ENCODE measurements around the gene SMPDL3A. TPM values are rescaled to one million over a fixed set of nuclear protein-coding genes. Genes with fewer than 3 reads are reported as not detected.
A peak's percentile ranks its signal among the peaks of the same experiment; 100 is the strongest.

Gene SMPDL3A
- total and polyA plus RNA-seq, 9 of the 15 experiments (the other 6 are each of a cell fraction or from before 2014, with no cell fraction given): 0.14 to 0.91 (median 0.54) TPM

DNA sequence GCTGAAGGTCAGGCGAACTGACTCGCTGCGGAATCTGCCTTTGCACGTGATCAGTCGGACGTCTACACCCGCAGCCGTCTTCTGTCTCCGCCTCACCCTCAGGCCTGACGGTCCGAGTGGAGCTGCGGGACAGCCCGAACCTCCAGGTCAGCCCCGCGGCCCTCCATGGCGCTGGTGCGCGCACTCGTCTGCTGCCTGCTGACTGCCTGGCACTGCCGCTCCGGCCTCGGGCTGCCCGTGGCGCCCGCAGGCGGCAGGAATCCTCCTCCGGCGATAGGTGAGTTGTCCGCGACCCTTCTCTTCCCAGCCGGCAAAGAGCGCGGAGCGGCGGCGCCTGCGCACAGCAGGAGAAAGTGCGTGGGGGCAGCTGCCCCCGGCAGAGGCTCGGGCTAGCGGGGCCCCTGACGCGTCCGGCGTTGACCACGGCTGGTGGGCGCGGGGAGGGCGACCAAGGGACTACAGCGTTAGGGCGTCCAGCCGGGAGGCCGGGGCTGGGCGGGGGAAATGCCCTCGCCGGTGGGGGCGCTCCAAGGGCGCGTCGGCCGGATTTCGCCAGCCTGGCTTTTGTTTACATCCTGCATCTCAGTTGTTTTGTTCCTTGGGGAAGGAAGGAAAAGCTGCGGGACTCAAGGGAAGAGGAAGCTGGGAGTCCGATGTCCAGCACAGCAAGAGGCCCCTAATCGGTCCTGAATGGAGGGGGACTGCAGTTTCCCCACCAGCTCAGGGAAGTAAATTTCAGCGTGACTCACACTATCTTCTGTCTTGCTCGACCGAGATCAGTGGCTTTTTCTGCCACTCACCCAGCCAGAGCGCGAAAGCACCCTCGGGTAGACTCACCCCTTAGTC lies at the start of gene SMPDL3A (continued):
- TF ChIP-seq, protein P1, sequence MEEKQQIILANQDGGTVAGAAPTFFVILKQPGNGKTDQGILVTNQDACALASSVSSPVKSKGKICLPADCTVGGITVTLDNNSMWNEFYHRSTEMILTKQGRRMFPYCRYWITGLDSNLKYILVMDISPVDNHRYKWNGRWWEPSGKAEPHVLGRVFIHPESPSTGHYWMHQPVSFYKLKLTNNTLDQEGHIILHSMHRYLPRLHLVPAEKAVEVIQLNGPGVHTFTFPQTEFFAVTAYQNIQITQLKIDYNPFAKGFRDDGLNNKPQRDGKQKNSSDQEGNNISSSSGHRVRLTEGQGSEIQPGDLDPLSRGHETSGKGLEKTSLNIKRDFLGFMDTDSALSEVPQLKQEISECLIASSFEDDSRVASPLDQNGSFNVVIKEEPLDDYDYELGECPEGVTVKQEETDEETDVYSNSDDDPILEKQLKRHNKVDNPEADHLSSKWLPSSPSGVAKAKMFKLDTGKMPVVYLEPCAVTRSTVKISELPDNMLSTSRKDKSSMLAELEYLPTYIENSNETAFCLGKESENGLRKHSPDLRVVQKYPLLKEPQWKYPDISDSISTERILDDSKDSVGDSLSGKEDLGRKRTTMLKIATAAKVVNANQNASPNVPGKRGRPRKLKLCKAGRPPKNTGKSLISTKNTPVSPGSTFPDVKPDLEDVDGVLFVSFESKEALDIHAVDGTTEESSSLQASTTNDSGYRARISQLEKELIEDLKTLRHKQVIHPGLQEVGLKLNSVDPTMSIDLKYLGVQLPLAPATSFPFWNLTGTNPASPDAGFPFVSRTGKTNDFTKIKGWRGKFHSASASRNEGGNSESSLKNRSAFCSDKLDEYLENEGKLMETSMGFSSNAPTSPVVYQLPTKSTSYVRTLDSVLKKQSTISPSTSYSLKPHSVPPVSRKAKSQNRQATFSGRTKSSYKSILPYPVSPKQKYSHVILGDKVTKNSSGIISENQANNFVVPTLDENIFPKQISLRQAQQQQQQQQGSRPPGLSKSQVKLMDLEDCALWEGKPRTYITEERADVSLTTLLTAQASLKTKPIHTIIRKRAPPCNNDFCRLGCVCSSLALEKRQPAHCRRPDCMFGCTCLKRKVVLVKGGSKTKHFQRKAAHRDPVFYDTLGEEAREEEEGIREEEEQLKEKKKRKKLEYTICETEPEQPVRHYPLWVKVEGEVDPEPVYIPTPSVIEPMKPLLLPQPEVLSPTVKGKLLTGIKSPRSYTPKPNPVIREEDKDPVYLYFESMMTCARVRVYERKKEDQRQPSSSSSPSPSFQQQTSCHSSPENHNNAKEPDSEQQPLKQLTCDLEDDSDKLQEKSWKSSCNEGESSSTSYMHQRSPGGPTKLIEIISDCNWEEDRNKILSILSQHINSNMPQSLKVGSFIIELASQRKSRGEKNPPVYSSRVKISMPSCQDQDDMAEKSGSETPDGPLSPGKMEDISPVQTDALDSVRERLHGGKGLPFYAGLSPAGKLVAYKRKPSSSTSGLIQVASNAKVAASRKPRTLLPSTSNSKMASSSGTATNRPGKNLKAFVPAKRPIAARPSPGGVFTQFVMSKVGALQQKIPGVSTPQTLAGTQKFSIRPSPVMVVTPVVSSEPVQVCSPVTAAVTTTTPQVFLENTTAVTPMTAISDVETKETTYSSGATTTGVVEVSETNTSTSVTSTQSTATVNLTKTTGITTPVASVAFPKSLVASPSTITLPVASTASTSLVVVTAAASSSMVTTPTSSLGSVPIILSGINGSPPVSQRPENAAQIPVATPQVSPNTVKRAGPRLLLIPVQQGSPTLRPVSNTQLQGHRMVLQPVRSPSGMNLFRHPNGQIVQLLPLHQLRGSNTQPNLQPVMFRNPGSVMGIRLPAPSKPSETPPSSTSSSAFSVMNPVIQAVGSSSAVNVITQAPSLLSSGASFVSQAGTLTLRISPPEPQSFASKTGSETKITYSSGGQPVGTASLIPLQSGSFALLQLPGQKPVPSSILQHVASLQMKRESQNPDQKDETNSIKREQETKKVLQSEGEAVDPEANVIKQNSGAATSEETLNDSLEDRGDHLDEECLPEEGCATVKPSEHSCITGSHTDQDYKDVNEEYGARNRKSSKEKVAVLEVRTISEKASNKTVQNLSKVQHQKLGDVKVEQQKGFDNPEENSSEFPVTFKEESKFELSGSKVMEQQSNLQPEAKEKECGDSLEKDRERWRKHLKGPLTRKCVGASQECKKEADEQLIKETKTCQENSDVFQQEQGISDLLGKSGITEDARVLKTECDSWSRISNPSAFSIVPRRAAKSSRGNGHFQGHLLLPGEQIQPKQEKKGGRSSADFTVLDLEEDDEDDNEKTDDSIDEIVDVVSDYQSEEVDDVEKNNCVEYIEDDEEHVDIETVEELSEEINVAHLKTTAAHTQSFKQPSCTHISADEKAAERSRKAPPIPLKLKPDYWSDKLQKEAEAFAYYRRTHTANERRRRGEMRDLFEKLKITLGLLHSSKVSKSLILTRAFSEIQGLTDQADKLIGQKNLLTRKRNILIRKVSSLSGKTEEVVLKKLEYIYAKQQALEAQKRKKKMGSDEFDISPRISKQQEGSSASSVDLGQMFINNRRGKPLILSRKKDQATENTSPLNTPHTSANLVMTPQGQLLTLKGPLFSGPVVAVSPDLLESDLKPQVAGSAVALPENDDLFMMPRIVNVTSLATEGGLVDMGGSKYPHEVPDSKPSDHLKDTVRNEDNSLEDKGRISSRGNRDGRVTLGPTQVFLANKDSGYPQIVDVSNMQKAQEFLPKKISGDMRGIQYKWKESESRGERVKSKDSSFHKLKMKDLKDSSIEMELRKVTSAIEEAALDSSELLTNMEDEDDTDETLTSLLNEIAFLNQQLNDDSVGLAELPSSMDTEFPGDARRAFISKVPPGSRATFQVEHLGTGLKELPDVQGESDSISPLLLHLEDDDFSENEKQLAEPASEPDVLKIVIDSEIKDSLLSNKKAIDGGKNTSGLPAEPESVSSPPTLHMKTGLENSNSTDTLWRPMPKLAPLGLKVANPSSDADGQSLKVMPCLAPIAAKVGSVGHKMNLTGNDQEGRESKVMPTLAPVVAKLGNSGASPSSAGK (IDR thresholded peaks at IDR 0.05): peak; percentile 68
- TF ChIP-seq NELFE (IDR thresholded peaks at IDR 0.05; ENCODE audit: insufficient read depth, insufficient read length) (no peak), E2F3 (CRISPR knock-in tag; IDR thresholded peaks at IDR 0.05) (no peak), RAD51 (IDR thresholded peaks at IDR 0.05; ENCODE audit: borderline replicate concordance, low read depth) (peak; percentile 22; the same call in 1 of the 2 replicates), RREB1 (CRISPR knock-in tag; IDR thresholded peaks at IDR 0.05) (no peak)
